H1 (cell line): ENCODE data around the gene KCNQ1. TPM values are rescaled to one million over a fixed set of nuclear protein-coding genes. Genes with fewer than 3 reads are reported as not detected.

Experiments
- CBX5 ChIP-seq: fragments of 300-800, 300-1000 bp; sonication (generic); IDR thresholded peaks from 2 replicates; pipeline ENCODE4 v1.7.1; 2016; ENCODE audit warnings: antibody characterized with exemption, low read length, low read depth
- RBBP5 ChIP-seq: IDR thresholded peaks from 2 replicates; pipeline ENCODE4 v1.7.1; 2012; ENCODE audit warnings: low read depth, mild to moderate bottlenecking, inconsistent platforms, low read length, moderate library complexity, borderline replicate concordance
- polyA plus RNA-seq, 7 experiments: library from polyadenylated mRNA; depleted of rRNA in 3 of 7; stranded (reverse) in 5 of 7; unstranded in 2 of 7; fragments of >200 nt in 5 of 7; fragments of 200-250 nt in 2 of 7; gene quantifications; 1 replicate in 5 of 7; 2 replicates in 1 of 7; 4 replicates in 1 of 7; pipeline versions ENCODE4 v1.2.1 to v1.2.3, GENCODE V29; 2011 to 2013; ENCODE audit warnings: missing spikeins in 2 of 7, mixed read lengths in 2 of 7
- total RNA-seq: library from RNA; stranded (reverse); fragmentation: NEBNext Ultra II Directional; extraction: Animal tissue kit (Norgen Biotek cat#: 25700); gene quantifications from 2 replicates; pipeline ENCODE4 v1.2.1, GENCODE V29; 2021

Gene KCNQ1
- total and polyA plus RNA-seq, 2 of the 8 experiments (the other 6 are each of a cell fraction or from before 2014, with no cell fraction given): 1.9 to 2.0 TPM

GRCh38 chr11:2758751-2759150 lies 313.9 kb downstream of the KCNQ1 start (continued):
- TF ChIP-seq RBBP5: no peak
- TF ChIP-seq CBX5: no peak
- TF ChIP-seq, all 59 proteins: peak for 0
